Body of pancreas (tissue), 4 donors: Measurements from ENCODE around the gene ZNF329. TPM values are rescaled to one million over a fixed set of nuclear protein-coding genes. Genes with fewer than 3 reads are reported as not detected.
"Not testable (repeated sequence)": the region's sequence is repeated elsewhere in the genome, so short reads cannot be mapped to it uniquely, and the experiment has no call there.

Experiments used
- ATAC-seq: fragments of 150-250 bp; one replicate; pipeline ENCODE4 v1.9.1; 2016
- DNase-seq, 4 donors: peaks; one replicate each; pipeline ENCODE4 v3.0.0-alpha.2; 2019
- H3K27ac ChIP-seq, 4 donors: fragments of 200-600 bp; sonication (generic); 1 replicate in 3 of 4; 2 replicates in 1 of 4; pipeline versions ENCODE4 v1.5.1 to v1.6.1; 2016 to 2019; ENCODE audit warnings: mild to moderate bottlenecking in 1 of 4, mixed read lengths in 1 of 4, moderate library complexity in 1 of 4
- H3K27me3 ChIP-seq, 2 donors: fragments of 200-600 bp; sonication (generic); one replicate each; pipeline ENCODE4 v1.6.0; 2016; ENCODE audit warnings: mild to moderate bottlenecking in 1 of 2
- H3K36me3 ChIP-seq, 2 donors: fragments of 200-600 bp; sonication (generic); replicated peaks in 1 of 2; 2 replicates each; pipeline ENCODE4 v1.5.1; 2016; ENCODE audit warnings: low read depth in 2 of 2; ENCODE audit not compliant: insufficient read depth in 1 of 2
- H3K4me1 ChIP-seq: fragments of 200-600 bp; sonication (generic); one replicate; pipeline ENCODE4 v1.6.0; 2016
- H3K4me3 ChIP-seq, 2 donors: fragments of 200-600 bp; sonication (generic); 1 replicate in 1 of 2; 2 replicates in 1 of 2; pipeline ENCODE4 v1.5.1; 2016 to 2019
- H3K9me3 ChIP-seq, 3 donors: fragments of 200-600 bp; sonication (generic); 1 replicate in 2 of 3; 2 replicates in 1 of 3; pipeline ENCODE4 v1.5.1; 2016
- POLR2A ChIP-seq, 3 donors: fragments of 450-650 bp; IDR thresholded peaks; one replicate each; pipeline ENCODE4 v1.6.1; 2016; ENCODE audit warnings: antibody characterized with exemption in 3 of 3, mild to moderate bottlenecking in 2 of 3
- WGBS, 2 donors: methylation state at CpG; one replicate each; pipeline ENCODE4 v1.1.5; 2017; 5-methylcytosine and 5-hydroxymethylcytosine counted together
- intact Hi-C: fragments of 100-400 bp; cut with DNase I; formaldehyde crosslinking; loops from one replicate; pipeline ENCODE4 v1.15.1; 2023
- total RNA-seq, 2 donors: library from RNA; depleted of rRNA; stranded (reverse); fragments of >200 nt; gene quantifications; one replicate each; pipeline ENCODE4 v1.1.0, GENCODE V29; 2016
- TF ChIP-seq, protein P1 (sequence below), 7 experiments: fragments of 450-650 bp in 4 of 7; fragments of 200-600 bp in 3 of 7; sonication (generic) in 3 of 7; IDR thresholded peaks; one replicate each; pipeline ENCODE4 v1.5.1; 2016 to 2019; ENCODE audit warnings: antibody characterized with exemption in 7 of 7

ZNF329 gene
- total RNA-seq, 2 donors from 2014 or later: 2.6 to 4.6 TPM

DNA sequence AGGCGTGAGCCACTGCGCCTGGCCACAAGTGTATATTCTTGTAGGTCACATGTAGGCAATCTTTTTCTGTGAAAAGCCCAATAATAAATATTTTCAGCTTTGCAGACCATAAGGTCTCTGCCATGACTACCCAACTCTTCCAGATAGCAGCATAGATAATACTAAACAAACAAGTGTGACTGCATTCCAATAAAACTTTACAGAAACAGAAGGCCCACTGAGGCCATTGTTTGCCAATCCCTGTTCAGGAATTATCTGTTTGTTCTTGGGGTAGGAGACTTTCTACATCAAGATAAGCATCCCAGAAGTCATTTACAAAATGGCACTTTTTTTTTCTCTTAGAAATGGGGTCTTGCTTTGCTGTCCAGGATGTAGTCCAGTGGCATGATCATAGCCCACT is 2.8 kb upstream of the ZNF329 start:
- ATAC-seq (no peak), DNase-seq (no peak)
- 90 to 100% methylated on average over 2 of the region's 2 CpGs for WGBS, 2 donors
- TF ChIP-seq, protein P1, sequence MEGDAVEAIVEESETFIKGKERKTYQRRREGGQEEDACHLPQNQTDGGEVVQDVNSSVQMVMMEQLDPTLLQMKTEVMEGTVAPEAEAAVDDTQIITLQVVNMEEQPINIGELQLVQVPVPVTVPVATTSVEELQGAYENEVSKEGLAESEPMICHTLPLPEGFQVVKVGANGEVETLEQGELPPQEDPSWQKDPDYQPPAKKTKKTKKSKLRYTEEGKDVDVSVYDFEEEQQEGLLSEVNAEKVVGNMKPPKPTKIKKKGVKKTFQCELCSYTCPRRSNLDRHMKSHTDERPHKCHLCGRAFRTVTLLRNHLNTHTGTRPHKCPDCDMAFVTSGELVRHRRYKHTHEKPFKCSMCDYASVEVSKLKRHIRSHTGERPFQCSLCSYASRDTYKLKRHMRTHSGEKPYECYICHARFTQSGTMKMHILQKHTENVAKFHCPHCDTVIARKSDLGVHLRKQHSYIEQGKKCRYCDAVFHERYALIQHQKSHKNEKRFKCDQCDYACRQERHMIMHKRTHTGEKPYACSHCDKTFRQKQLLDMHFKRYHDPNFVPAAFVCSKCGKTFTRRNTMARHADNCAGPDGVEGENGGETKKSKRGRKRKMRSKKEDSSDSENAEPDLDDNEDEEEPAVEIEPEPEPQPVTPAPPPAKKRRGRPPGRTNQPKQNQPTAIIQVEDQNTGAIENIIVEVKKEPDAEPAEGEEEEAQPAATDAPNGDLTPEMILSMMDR (IDR thresholded peaks at IDR 0.05): no peak
- TF ChIP-seq POLR2A (IDR thresholded peaks at IDR 0.05): no peak
- no peak overlapping the region for H3K4me3 ChIP-seq
- peaks cover 0 to 7% (median 0%) of the 10 kb centered on the region in 3 donors for H3K9me3 ChIP-seq
- no peaks in the 10 kb centered on the region for H3K27me3 ChIP-seq
- H3K4me1 ChIP-seq: peaks cover 36% of the 10 kb centered on the region
- intact Hi-C loops: no loop called here
- no peak overlapping the region for H3K27ac ChIP-seq
- no peaks in the 10 kb centered on the region for H3K36me3 ChIP-seq

DNA sequence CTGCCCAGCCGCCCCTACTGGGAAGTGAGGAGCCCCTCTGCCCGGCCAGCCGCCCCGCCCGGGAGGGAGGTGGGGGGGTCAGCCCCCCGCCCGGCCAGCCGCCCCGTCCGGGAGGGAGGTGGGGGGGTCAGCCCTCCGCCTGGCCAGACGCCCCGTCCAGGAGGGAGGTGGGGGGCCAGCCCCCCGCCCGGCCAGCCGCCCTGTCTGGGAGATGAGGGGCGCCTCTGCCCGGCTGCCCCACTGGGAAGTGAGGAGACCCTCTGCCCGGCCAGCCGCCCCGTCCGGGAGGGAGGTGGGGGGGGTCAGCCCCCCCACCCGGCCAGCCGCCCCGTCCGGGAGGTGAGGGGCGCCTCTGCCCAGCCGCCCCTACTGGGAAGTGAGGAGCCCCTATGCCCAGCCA is 3.1 kb downstream of the ZNF329 start:
- DNase-seq, intact Hi-C loops, H3K36me3 ChIP-seq, H3K27me3 ChIP-seq, ATAC-seq, H3K27ac ChIP-seq, H3K4me1 ChIP-seq, H3K4me3 ChIP-seq: not testable (repeated sequence)
- 89 to 100% methylated on average over 1 to 7 of the region's 28 CpGs for WGBS, 2 donors
- peaks cover 0 to 28% (median 0%) of the 10 kb centered on the region in 3 donors for H3K9me3 ChIP-seq

DNA sequence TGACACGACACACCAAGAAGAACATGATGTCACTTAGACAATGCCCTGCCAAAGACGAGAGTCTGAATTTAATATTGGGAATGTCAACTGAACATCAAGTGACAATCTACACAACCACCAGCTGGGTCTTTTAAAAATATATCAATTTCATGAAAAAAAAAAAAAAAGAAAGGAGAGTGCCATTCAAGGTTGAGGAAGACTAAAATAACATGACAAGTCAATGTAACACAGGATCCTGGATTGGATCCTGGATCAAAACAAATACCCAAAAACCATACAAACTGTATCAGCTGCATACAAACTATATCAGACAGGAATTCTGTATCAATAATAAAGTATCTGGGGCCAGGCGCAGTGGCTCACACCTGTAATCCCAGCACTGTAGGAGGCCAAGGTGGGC is 4.7 kb downstream of the ZNF329 start:
- 91 to 97% methylated on average over 3 of the region's 3 CpGs for WGBS, 2 donors
- H3K27ac ChIP-seq: no peak overlapping the region
- H3K4me1 ChIP-seq: peaks cover 4% of the 10 kb centered on the region
- H3K36me3 ChIP-seq: peaks cover 8 to 20% of the 10 kb centered on the region in 2 donors
- ATAC-seq: no peak
- H3K27me3 ChIP-seq: no peaks in the 10 kb centered on the region
- TF ChIP-seq POLR2A (IDR thresholded peaks at IDR 0.05): no peak
- TF ChIP-seq, protein P1 (IDR thresholded peaks at IDR 0.05): no peak
- DNase-seq: no peak
- intact Hi-C loops: no loop called here
- peaks cover 0 to 36% (median 5%) of the 10 kb centered on the region in 3 donors for H3K9me3 ChIP-seq
- no peak overlapping the region for H3K4me3 ChIP-seq

DNA sequence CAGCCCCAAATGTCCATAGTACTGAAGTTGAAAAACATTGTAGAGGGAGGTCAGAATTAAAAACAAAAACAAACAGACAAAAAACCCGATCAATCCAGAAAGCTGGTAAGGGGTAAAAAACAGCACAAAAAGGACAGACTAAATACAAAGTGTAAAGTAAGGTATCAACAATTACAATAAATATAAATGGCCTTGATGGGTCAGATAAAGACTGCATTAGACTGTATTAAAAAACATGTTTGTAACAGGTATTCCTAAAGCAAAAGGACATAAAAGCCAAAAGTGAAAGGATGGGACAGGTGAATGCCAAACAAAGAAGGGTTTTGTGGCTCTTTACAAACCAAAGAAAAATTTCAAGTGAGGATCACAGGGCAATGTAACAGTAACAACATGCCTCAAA is 16.3 kb downstream of the ZNF329 start:
- WGBS, 2 donors: 100% methylated on average over 1 of the region's 1 CpG
- Histone ChIP-seq H3K4me3 (no peak overlapping the region), H3K36me3 (peaks cover 11 to 30% of the 10 kb centered on the region in 2 donors), H3K27ac (no peak overlapping the region), H3K9me3 (peaks cover 0 to 82% (median 0%) of the 10 kb centered on the region in 3 donors), H3K27me3 (no peaks in the 10 kb centered on the region), H3K4me1 (no peaks in the 10 kb centered on the region)
- TF ChIP-seq, protein P1 (IDR thresholded peaks at IDR 0.05): no peak
- TF ChIP-seq POLR2A (IDR thresholded peaks at IDR 0.05): no peak
- DNase-seq: no peak
- intact Hi-C loops: no loop called here
- no peak for ATAC-seq

DNA sequence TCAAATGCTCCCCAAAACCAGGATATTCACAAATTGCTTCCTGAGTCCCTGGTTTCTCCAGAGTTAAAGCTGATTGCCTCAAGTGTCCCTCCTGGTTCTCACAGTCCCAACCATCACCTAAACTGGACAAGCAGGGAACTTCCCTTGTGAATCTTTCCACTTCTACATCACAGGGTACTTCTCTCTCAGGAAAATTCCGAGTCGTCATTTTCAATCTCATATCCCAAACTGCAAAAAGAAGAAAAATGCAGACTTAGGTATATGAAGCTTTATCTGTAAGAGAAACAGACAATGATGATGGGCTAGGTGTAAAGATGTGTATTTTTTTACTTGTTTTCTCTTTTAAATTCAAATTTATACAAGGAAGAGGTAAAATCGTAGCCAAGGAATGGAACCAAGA is 21.3 kb downstream of the ZNF329 start:
- no peak overlapping the region for H3K4me3 ChIP-seq
- ATAC-seq (no peak), DNase-seq (no peak)
- peaks cover 12 to 33% of the 10 kb centered on the region in 2 donors for H3K36me3 ChIP-seq
- H3K4me1 ChIP-seq: no peaks in the 10 kb centered on the region
- intact Hi-C loops: no loop called here
- no peaks in the 10 kb centered on the region for H3K27me3 ChIP-seq
- TF ChIP-seq, protein P1 (IDR thresholded peaks at IDR 0.05): no peak
- TF ChIP-seq POLR2A (IDR thresholded peaks at IDR 0.05): no peak
- WGBS, 2 donors: 96 to 99% methylated on average over 3 of the region's 3 CpGs
- H3K27ac ChIP-seq: no peak overlapping the region
- peaks cover 0 to 100% (median 2%) of the 10 kb centered on the region in 3 donors for H3K9me3 ChIP-seq
